NCI-H146 treated with DMSO at 0.1 percent for 48 hours (cell line): ENCODE measurements around the gene SPACA5.
"Not testable (repeated sequence)": the region's sequence is repeated elsewhere in the genome, so short reads cannot be mapped to it uniquely, and the experiment has no call there.

Experiments used
- DNase-seq: peaks from one replicate; lab custom pipeline; 2025; ENCODE audit not compliant: unreplicated experiment; lab: John Stamatoyannopoulos, UW

Gene SPACA5

GRCh38 chrX:48021026-48021900 lies 14.5 kb downstream of the SPACA5 start:
- DNase-seq: peak; percentile 68

- no peak for DNase-seq
Measured at GRCh38 chrX:48022100-48022499, 15.3 kb downstream of the SPACA5 start.

GRCh38 chrX:48022738-48023137 lies 15.9 kb downstream of the SPACA5 start:
- DNase-seq: no peak

GRCh38 chrX:48025561-48025960 lies 18.8 kb downstream of the SPACA5 start:
- peak; percentile 49 for DNase-seq

GRCh38 chrX:48027545-48027944 lies 20.8 kb downstream of the SPACA5 start:
- DNase-seq: not testable (repeated sequence)

DNA sequence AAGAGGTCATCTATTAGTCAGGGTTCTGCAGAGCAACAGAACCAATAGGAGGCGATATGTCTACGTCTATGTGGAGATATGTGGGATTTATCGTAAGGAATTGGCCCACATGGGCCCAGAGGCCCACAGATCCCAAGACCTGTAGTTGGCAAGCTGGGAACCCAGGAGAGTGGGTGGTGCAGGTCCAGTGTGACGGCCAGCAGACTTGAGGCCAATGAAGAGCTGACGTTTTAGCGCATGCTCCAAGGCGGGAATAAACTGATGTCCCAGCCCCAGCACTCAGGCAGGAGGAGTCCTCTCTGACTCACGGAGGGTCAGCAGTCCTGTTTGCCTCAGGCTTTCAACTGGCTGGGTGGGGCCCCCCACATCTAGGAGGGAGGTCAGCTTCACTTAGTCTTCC lies 21.3 kb downstream of the SPACA5 start:
- no peak for DNase-seq

DNA sequence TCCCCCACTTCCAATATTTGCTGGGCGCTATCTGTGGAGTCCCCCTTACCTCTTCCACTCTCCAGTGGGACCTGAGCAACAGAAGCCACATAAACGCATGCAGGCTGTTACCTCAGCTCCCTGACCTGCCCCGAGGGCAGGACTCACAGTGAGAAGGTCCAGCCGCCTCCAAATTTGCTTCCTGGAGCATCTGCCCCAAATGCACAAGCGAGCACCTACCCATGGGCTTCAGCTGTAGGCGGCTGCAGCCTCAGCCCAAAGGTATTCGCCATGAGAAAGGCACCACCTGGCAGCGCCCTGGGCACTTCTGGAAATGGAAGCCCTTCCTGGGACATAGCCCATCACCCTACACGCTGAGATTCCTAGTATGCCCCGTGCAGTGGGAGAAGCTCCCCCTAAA lies 23.4 kb downstream of the SPACA5 start:
- DNase-seq: no peak

- DNase-seq: not testable (repeated sequence)
Measured at GRCh38 chrX:48030641-48031173, 23.9 kb downstream of the SPACA5 start.

DNA sequence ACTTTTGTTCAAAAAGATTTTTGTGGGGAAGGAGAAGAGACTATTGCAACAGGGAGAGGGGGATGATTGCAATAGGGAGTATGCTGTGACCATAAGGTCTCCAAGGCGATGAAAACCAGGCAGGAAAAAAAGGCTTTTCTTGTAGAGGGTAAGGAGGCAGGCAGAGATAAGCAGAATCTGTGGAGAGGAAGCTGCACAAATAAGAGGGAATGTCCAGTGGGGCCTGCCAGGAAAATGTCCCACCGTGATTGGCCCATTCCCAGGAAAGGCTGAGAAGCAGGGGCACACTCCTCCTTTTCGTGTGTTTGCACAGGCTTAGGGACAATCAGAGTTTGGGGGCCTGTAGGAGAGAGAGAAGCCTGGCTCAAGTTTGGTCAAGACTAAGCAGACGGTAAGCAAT lies 29.1 kb downstream of the SPACA5 start:
- DNase-seq: no peak

- no peak for DNase-seq
Measured at GRCh38 chrX:48043056-48043455, 36.3 kb downstream of the SPACA5 start.

DNA sequence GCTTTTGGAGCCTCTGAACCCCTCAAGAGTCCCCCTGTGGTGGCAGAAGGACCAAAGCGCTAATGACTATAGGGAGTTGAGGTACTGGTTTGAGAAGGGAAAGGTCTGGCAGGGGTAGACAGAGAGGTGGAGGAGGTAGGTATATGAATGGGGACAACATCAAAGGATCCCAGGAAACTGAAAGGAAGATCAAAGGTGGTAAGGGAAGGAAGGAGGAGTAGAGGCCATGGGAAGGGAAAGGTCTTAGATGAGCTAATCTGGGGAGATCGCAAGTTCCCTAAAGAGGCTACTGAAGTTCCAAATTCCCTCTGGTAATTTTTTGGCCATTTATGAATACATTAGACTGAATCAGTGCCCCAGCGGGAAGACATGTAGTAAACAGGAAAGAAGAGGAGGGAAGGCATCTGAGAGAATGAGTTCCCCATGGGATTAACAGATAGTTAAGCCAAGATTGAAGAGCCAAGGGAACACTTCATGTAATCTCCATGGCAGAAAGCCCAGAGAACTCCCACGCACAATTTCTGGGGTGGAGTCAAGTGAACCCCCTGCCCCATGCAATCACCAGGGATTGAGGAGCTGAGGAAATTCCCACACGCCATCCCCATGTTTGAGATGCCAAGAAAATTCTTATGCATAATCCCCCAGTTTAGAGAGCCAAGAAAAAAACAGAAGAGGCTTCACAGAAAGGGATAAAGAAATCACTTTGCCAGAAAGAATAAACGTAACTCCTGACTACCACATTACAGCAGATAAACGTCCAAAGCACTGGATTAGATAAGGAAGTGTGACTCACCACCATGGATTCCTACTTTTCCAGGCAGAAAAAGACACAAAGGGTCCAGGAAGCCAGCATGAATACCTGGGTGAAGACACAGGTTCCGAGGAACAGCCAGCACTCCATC lies 38.9 kb downstream of the SPACA5 start:
- no peak for DNase-seq

DNA sequence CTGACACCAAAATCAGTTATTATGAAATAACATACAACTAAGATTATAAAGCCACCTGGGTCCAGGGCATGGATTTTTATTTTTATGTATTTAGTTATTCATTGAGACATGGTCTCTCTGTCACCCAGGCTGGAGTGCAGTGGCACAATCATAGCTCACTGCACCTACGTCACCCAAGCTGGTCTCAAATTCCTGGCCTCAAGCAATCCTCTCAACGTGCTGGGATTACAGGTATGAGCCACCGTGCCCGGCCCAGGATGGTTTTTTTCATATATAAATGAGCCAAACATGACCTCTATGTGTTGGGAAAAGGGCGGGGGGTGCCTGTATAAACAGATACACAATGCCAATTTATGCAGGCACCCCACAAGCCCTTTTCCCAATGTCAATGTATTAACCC lies 40.1 kb downstream of the SPACA5 start:
- no peak for DNase-seq

DNA sequence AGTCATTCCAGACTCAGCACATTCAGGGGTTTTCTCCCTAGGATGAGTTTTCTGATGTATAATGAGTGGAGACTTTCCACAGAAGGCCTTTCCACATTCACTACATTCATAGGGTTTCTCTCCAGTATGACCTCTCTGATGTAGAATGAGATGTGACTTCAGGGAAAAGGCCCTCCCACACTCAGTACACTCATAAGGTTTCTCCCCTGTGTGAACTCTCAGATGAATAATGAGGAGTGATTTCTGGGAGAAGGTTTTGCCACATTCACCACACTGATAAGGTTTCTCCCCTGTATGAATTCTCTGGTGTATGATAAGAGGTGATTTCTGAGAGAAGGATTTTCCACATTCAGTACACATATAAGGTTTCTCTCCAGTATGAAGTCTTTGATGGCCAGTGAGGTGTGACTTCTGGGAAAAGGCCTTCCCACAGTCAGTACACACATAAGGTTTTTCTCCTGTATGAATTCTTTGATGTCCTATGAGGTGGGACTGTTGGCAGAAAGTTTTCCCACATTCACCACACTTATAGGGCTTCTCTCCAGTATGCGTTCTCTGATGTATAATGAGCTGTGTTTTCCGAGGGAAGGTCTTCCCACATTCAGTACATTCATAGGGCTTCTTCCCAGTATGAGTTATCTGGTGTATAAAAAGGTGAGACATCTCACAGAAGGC lies 52.0 kb downstream of the SPACA5 start:
- DNase-seq: no peak

GRCh38 chrX:48059296-48059639 lies 52.5 kb downstream of the SPACA5 start:
- no peak for DNase-seq
